A549 treated with DMSO at 1 μM for 4 hours (cell line): ENCODE data around the gene RGS14. TPM values are rescaled to one million over a fixed set of nuclear protein-coding genes. Genes with fewer than 3 reads are reported as not detected.

Experiments
- total RNA-seq: library from RNA; stranded (reverse); fragments of 200-300 nt; extraction: Qiagen RNA extraction; gene quantifications from 5 replicates; pipeline ENCODE4 v1.2.3, GENCODE V29; 2022; ENCODE audit warnings: low read depth

The RGS14 gene
- total RNA-seq: 2.9 to 8.2 TPM (median 6.1 TPM) in 5 replicates

GRCh38 chr5:177357459-177358351, at the start of gene RGS14:
Gene RGS14, plus strand, starts transcription at chr5:177357924. Its CDS starts 101 bp downstream, at chr5:177358025.

GRCh38 chr5:177311723-177312648, 45.7 kb upstream of the RGS14 start, which contains the start of gene MXD3:
Gene MXD3, minus strand, starts transcription at chr5:177311898. Its CDS starts 68 bp downstream, at chr5:177311830.

GRCh38 chr5:177351392-177352329, 6.1 kb upstream of the RGS14 start, which contains the start of gene LMAN2:
Gene LMAN2, minus strand, starts transcription at chr5:177351668. Its CDS starts 21 bp downstream, at chr5:177351647.

GRCh38 chr5:177384134-177384533, 26.4 kb downstream of the RGS14 start, which contains the start of gene SLC34A1:
Gene SLC34A1, plus strand, starts transcription at chr5:177384434. Its CDS starts 1,308 bp downstream, at chr5:177385742.

GRCh38 chr5:177399997-177400868, 42.5 kb downstream of the RGS14 start, which contains the start of gene PFN3:
Gene PFN3, minus strand, starts transcription at chr5:177400661. Its CDS starts 85 bp downstream, at chr5:177400576.

GRCh38 chr5:177409043-177409801, 51.5 kb downstream of the RGS14 start, which contains the start of gene F12:
Gene F12, minus strand, starts transcription at chr5:177409564. Its CDS starts 37 bp downstream, at chr5:177409527.

Other genes starting within 250 kb of the RGS14 start
- gene NSD1, start 224.2 kb upstream of the RGS14 start, total RNA-seq: 16.1 to 27.6 TPM (median 23.7 TPM) in 5 replicates
- 23.6 to 29.0 TPM (median 25.9 TPM) in 5 replicates for gene RAB24, start 54.2 kb upstream of the RGS14 start, total RNA-seq
- 286 to 389 TPM (median 365 TPM) in 5 replicates for gene PRELID1, start 54.1 kb upstream of the RGS14 start, total RNA-seq
- 11.4 to 22.4 TPM (median 16.5 TPM) in 5 replicates for gene MXD3, start 46.0 kb upstream of the RGS14 start, total RNA-seq
- 172 to 250 TPM (median 197 TPM) in 5 replicates for gene LMAN2, start 6.3 kb upstream of the RGS14 start, total RNA-seq
- gene SLC34A1, start 26.5 kb downstream of the RGS14 start, total RNA-seq: 0.04 TPM in 1 of 5 replicates, not detected in the others
- gene PFN3, start 42.7 kb downstream of the RGS14 start, total RNA-seq: not detected in 5 replicates
- gene F12, start 51.6 kb downstream of the RGS14 start, total RNA-seq: 13.8 to 24.7 TPM (median 20.7 TPM) in 5 replicates
- gene GRK6, start 68.8 kb downstream of the RGS14 start, total RNA-seq: 22.2 to 29.4 TPM (median 24.8 TPM) in 5 replicates
- 13.5 to 37.0 TPM (median 31.3 TPM) in 5 replicates for gene PRR7, start 88.9 kb downstream of the RGS14 start, total RNA-seq
- 55.6 to 80.1 TPM (median 63.8 TPM) in 5 replicates for gene DBN1, start 115.7 kb downstream of the RGS14 start, total RNA-seq
- gene PDLIM7, start 139.7 kb downstream of the RGS14 start, total RNA-seq: 82.0 to 110 TPM (median 88.5 TPM) in 5 replicates
- gene DOK3, start 151.9 kb downstream of the RGS14 start, total RNA-seq: 3.3 to 7.5 TPM (median 4.3 TPM) in 5 replicates
- 111 to 190 TPM (median 121 TPM) in 5 replicates for gene DDX41, start 159.0 kb downstream of the RGS14 start, total RNA-seq
- 18.0 to 33.3 TPM (median 28.4 TPM) in 5 replicates for gene FAM193B, start 196.6 kb downstream of the RGS14 start, total RNA-seq
- 262 to 315 TPM (median 273 TPM) in 5 replicates for gene TMED9, start 234.3 kb downstream of the RGS14 start, total RNA-seq
- 19.6 to 29.3 TPM (median 26.1 TPM) in 5 replicates for gene B4GALT7, start 242.2 kb downstream of the RGS14 start, total RNA-seq